Measurements from ENCODE around the gene PARL.
"Not testable (repeated sequence)": the region's sequence is repeated elsewhere in the genome, so short reads cannot be mapped to it uniquely, and the experiment has no call there.

The PARL gene

GRCh38 chr3:183904833-183905780 is 20.4 kb upstream of the PARL start:
- no peak for DNase-seq

- DNase-seq, result no peak
These were observed 13.3 kb upstream of the PARL start for GRCh38 chr3:183898028-183898431.

- no peak for DNase-seq
These were observed 12.9 kb upstream of the PARL start for GRCh38 chr3:183897606-183898005.

GRCh38 chr3:183896610-183897009 is 11.9 kb upstream of the PARL start:
- no peak for DNase-seq

GRCh38 chr3:183896184-183896583 is 11.5 kb upstream of the PARL start:
- no peak for DNase-seq

GRCh38 chr3:183895774-183896173 is 11.1 kb upstream of the PARL start:
- no peak for DNase-seq

GRCh38 chr3:183895296-183895695 is 10.6 kb upstream of the PARL start:
- DNase-seq, result no peak

- no peak for DNase-seq
These were observed 8.0 kb upstream of the PARL start for GRCh38 chr3:183892610-183893214.

- no peak for DNase-seq
These were observed 1.1 kb upstream of the PARL start for GRCh38 chr3:183885766-183886165.

GRCh38 chr3:183884097-183884426 is 618 bp downstream of the PARL start:
- DNase-seq, result no peak

GRCh38 chr3:183883291-183884096 is 1.2 kb downstream of the PARL start:
- no peak for DNase-seq

- no peak for DNase-seq
These were observed 4.6 kb downstream of the PARL start for GRCh38 chr3:183880121-183880520.

GRCh38 chr3:183879243-183879642 is 5.4 kb downstream of the PARL start:
- DNase-seq, result no peak

GRCh38 chr3:183878071-183878470 is 6.6 kb downstream of the PARL start:
- DNase-seq, result no peak

- DNase-seq, result not testable (repeated sequence)
These were observed 7.5 kb downstream of the PARL start for GRCh38 chr3:183877227-183877626.

- DNase-seq, result no peak
These were observed 9.3 kb downstream of the PARL start for GRCh38 chr3:183875411-183875810.

GRCh38 chr3:183873914-183874313 is 10.8 kb downstream of the PARL start:
- no peak for DNase-seq

GRCh38 chr3:183871541-183871940 is 13.1 kb downstream of the PARL start:
- no peak for DNase-seq

GRCh38 chr3:183870563-183870962 is 14.1 kb downstream of the PARL start:
- no peak for DNase-seq

- DNase-seq, result no peak
These were observed 15.9 kb downstream of the PARL start for GRCh38 chr3:183868796-183869195.

GRCh38 chr3:183862610-183863009 is 22.1 kb downstream of the PARL start:
- no peak for DNase-seq

GRCh38 chr3:183857863-183858262 is 26.8 kb downstream of the PARL start:
- no peak for DNase-seq

- DNase-seq, result no peak
These were observed 30.2 kb downstream of the PARL start for GRCh38 chr3:183854318-183855035.
